ENCODE measurements around the gene RNU5B-1.

GRCh38 chr15:65285291-65286068 is 19.0 kb upstream of the RNU5B-1 start:
- TF ChIP-seq CTCF (IDR thresholded peaks at IDR 0.05; ENCODE audit: low read length) (no peak), EZH2phosphoT487 (IDR thresholded peaks at IDR 0.05; ENCODE audit: low read length) (no peak)

All from MM.1S (cell line).